Activated CD4-positive, alpha-beta T cell treated with anti-CD3 and anti-CD28 coated beads for 36 hours (primary cell): ENCODE data around the gene CFAP46. TPM values are rescaled to one million over a fixed set of nuclear protein-coding genes. Genes with fewer than 3 reads are reported as not detected.

Experiments used
- ATAC-seq: fragments of 200-7000 bp; cut with Tn5 transposase; one replicate; pipeline ENCODE4 v1.10.0; 2021; ENCODE audit warnings: mild to moderate bottlenecking, moderate library complexity
- CTCF ChIA-PET: fragments of 350-600 bp; sonication (Branson Sonifier 250); formaldehyde crosslinking; loops from one replicate; lab custom pipeline; 2021; ENCODE audit warnings: antibody characterized with exemption; lab: Charles Lee
- POLR2A ChIA-PET: fragments of 350-600 bp; sonication (Branson Sonifier 250); formaldehyde crosslinking; loops from one replicate; lab custom pipeline; 2021; ENCODE audit warnings: antibody characterized with exemption, inconsistent platforms; lab: Charles Lee
- DNase-seq: peaks from one replicate; pipeline ENCODE4 v3.0.0-alpha.2; 2020
- H3K27ac Mint-ChIP-seq: one replicate; pipeline ENCODE4 v1.8.0; 2021; ENCODE audit warnings: mixed read lengths
- H3K27me3 Mint-ChIP-seq: one replicate; pipeline ENCODE4 v1.8.0; 2021; ENCODE audit warnings: mixed read lengths
- H3K36me3 Mint-ChIP-seq: one replicate; pipeline ENCODE4 v1.8.0; 2021; ENCODE audit warnings: low read depth, mixed read lengths
- H3K4me1 Mint-ChIP-seq: one replicate; pipeline ENCODE4 v1.8.0; 2021; ENCODE audit warnings: mixed read lengths
- H3K4me3 Mint-ChIP-seq: one replicate; pipeline ENCODE4 v1.8.0; 2021; ENCODE audit warnings: mild to moderate bottlenecking, moderate library complexity, mixed read lengths
- H3K9me3 Mint-ChIP-seq: one replicate; pipeline ENCODE4 v1.8.0; 2021; ENCODE audit warnings: low read depth, mixed read lengths
- intact Hi-C, 2 experiments: fragments of 100-400 bp; cut with DNase I in 1 of 2; cut with micrococcal nuclease in 1 of 2; formaldehyde crosslinking; loops; one replicate each; pipeline versions ENCODE4 v1.14.2 to v1.15.1; 2022 to 2024; cut with DNase I, micrococcal nuclease
- total RNA-seq, 2 experiments: library from RNA; stranded (reverse); gene quantifications; one replicate each; pipeline ENCODE4 v1.2.3, GENCODE V29; 2021

CFAP46 gene
- total RNA-seq, 2 experiments from 2014 or later: 0.16 to 0.21 TPM

DNA sequence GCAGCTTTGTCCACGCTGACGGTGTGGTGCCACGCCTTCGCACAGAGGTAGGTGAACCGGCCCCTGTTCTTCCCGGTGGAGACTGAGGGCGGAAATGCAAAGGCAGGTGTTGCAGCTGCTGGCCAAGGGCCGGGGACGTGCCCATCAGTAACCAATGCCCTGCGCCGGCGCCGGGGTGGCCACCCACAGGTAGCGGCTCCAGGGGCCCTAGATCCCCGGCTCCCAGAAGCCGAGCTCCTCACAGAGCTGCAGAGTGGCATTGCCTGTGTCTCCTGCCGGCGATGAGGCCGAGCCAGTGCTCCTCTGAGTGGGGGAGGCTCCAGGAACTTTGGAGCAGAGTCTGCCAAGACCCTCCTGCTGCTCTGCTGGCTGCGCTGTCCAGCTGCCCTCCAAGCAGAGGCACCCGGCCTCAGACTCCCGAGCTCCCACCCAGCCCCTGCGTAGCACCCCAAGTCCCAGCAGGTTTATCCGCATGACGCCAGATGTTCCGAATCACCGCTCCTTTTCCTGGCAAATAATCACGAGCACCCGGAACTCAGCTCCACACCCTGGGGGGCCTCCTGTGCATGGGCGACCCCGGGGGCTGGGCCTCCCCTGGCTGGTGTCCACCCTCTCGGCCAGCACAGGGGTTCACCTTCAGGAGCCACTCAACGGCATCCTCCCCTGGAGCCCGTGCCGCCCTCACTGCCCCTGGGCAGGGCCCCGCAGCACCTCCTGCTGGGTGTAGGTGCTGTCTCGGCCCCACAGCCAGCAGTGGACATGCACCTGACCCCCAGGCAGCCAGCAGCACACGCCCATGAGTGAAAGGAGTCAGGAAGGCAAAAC, 22.1 kb downstream of the CFAP46 start:
- Mint-ChIP-seq H3K4me3 (no peak overlapping the region), H3K9me3 (no peaks in the 10 kb centered on the region), H3K27ac (no peak overlapping the region), H3K4me1 (no peaks in the 10 kb centered on the region), H3K36me3 (no peaks in the 10 kb centered on the region), H3K27me3 (no peaks in the 10 kb centered on the region)
- CTCF ChIA-PET: no interaction called here
- DNase-seq: no peak
- ATAC-seq: no peak
- intact Hi-C loops: no loop called here
- POLR2A ChIA-PET: interaction anchor here (0.6 kb wide), 1 partner anchor 25 kb away, joined by 3 read pairs; no protein-coding TSS in a partner anchor

GRCh38 chr10:132919374-132920100, 22.8 kb downstream of the CFAP46 start:
- no peaks in the 10 kb centered on the region for H3K4me1 Mint-ChIP-seq
- POLR2A ChIA-PET: no interaction called here
- H3K9me3 Mint-ChIP-seq: no peaks in the 10 kb centered on the region
- no peaks in the 10 kb centered on the region for H3K36me3 Mint-ChIP-seq
- CTCF ChIA-PET: no interaction called here
- intact Hi-C loops: no loop called here
- H3K4me3 Mint-ChIP-seq: no peak overlapping the region
- H3K27ac Mint-ChIP-seq: no peak overlapping the region
- ATAC-seq (no peak), DNase-seq (no peak)
- H3K27me3 Mint-ChIP-seq: no peaks in the 10 kb centered on the region

- no peaks in the 10 kb centered on the region for H3K9me3 Mint-ChIP-seq
- intact Hi-C loops: no loop called here
- H3K27me3 Mint-ChIP-seq: no peaks in the 10 kb centered on the region
- no peak overlapping the region for H3K27ac Mint-ChIP-seq
- DNase-seq: no peak
- no peak overlapping the region for H3K4me3 Mint-ChIP-seq
- H3K4me1 Mint-ChIP-seq: no peaks in the 10 kb centered on the region
- no peak for ATAC-seq
- CTCF ChIA-PET: no interaction called here
- POLR2A ChIA-PET: no interaction called here
- no peaks in the 10 kb centered on the region for H3K36me3 Mint-ChIP-seq
Measured at GRCh38 chr10:132918617-132919373, 23.6 kb downstream of the CFAP46 start.

DNA sequence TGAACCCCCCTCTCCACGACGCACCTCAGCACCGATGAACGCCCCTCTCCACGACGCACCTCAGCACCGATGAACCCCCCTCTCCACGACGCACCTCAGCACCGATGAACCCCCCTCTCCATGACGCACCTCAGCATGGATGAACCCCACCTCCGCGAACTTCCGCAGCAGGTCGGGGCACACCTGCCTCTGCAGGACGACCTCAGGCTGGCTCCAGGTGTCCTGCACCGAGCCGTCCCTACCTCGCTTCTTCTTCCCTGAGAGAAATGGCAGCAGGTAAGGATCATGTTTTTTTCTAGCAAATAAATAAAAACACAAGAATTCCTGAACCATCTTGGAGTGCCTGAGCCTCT, 24.1 kb downstream of the CFAP46 start:
- ATAC-seq: no peak
- Mint-ChIP-seq H3K9me3 (no peaks in the 10 kb centered on the region), H3K4me1 (no peaks in the 10 kb centered on the region), H3K36me3 (no peaks in the 10 kb centered on the region), H3K27me3 (no peaks in the 10 kb centered on the region), H3K27ac (no peak overlapping the region), H3K4me3 (no peak overlapping the region)
- ChIA-PET POLR2A (no interaction called here), CTCF (no interaction called here)
- no peak for DNase-seq
- intact Hi-C loops: no loop called here

DNA sequence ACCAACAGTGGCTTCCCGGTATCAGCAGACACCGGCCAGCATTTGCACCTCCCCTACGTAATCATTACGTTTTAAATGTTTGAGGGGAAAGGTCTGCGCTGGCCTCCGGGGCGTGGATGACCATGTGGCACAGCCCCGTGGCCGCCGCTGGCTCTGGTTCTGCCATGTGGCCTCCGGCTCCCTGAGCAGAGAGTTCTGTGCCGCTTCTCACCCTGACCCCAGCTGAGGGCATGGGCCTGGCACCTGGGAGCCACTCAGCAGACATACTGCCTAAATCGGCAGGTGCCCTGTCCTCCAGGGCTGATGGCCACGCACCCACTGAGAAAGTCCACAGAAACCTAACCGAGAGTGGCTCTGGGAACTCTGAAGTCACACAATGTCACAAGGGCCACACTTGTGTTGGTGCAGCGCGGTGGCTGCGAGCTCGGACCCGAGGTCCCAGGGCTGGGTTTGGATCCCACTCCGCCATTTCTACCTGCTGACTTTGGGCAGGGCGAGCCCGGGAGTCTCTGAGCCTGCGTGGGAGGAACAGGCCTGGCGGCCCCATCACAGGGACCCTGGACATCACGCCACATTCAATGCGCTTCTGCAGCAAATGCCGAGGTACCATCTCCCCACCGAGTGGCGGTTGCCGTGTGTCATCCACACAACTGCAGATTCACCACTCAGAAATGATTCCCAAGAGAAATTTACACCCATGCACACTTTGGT, 25.3 kb downstream of the CFAP46 start:
- H3K27ac Mint-ChIP-seq: no peak overlapping the region
- no peaks in the 10 kb centered on the region for H3K27me3 Mint-ChIP-seq
- H3K9me3 Mint-ChIP-seq: no peaks in the 10 kb centered on the region
- no peak for ATAC-seq
- H3K4me1 Mint-ChIP-seq: no peaks in the 10 kb centered on the region
- no peaks in the 10 kb centered on the region for H3K36me3 Mint-ChIP-seq
- ChIA-PET CTCF (no interaction called here), POLR2A (no interaction called here)
- intact Hi-C loops: no loop called here
- no peak for DNase-seq
- H3K4me3 Mint-ChIP-seq: no peak overlapping the region

DNA sequence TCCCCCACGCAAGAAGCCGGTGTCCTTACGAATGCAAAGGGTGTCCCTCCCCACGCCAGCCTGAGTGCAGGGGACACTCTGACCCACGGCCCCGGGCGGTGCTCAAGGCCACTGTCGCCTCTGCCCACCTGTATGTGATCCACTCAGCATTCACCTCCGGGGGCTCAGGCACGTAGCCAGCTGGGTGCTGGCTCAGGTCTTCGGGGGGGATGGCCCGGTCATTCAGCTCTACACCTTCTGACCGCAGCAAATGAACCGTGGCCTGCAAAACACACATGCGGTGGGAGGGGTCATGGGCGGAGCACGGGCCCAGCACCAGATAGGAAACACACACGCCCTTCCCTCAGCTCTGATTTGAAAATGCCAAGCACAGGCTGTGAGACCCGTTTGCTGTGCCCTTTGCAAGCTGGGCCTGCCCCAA, 25.9 kb downstream of the CFAP46 start:
- Mint-ChIP-seq H3K36me3 (no peaks in the 10 kb centered on the region), H3K27me3 (no peaks in the 10 kb centered on the region), H3K4me3 (no peak overlapping the region), H3K9me3 (no peaks in the 10 kb centered on the region), H3K4me1 (no peaks in the 10 kb centered on the region), H3K27ac (no peak overlapping the region)
- ChIA-PET CTCF (no interaction called here), POLR2A (no interaction called here)
- intact Hi-C loops: no loop called here
- DNase-seq (no peak), ATAC-seq (no peak)

- DNase-seq (no peak), ATAC-seq (no peak)
- Mint-ChIP-seq H3K9me3 (no peaks in the 10 kb centered on the region), H3K4me3 (no peak overlapping the region), H3K27me3 (no peaks in the 10 kb centered on the region), H3K27ac (no peak overlapping the region), H3K36me3 (no peaks in the 10 kb centered on the region), H3K4me1 (no peaks in the 10 kb centered on the region)
- intact Hi-C loops: no loop called here
- CTCF ChIA-PET: no interaction called here
- POLR2A ChIA-PET: no interaction called here
Measured at GRCh38 chr10:132915411-132915810, 27.0 kb downstream of the CFAP46 start.

- DNase-seq (no peak), ATAC-seq (no peak)
- no peaks in the 10 kb centered on the region for H3K27me3 Mint-ChIP-seq
- no peak overlapping the region for H3K27ac Mint-ChIP-seq
- no peak overlapping the region for H3K4me3 Mint-ChIP-seq
- intact Hi-C loops: no loop called here
- no peaks in the 10 kb centered on the region for H3K4me1 Mint-ChIP-seq
- H3K36me3 Mint-ChIP-seq: no peaks in the 10 kb centered on the region
- POLR2A ChIA-PET: no interaction called here
- H3K9me3 Mint-ChIP-seq: no peaks in the 10 kb centered on the region
- CTCF ChIA-PET: no interaction called here
Measured at GRCh38 chr10:132914732-132915131, 27.6 kb downstream of the CFAP46 start.

- ATAC-seq (no peak), DNase-seq (no peak)
- Mint-ChIP-seq H3K36me3 (no peaks in the 10 kb centered on the region), H3K27ac (no peak overlapping the region), H3K4me3 (no peak overlapping the region), H3K4me1 (no peaks in the 10 kb centered on the region), H3K9me3 (no peaks in the 10 kb centered on the region), H3K27me3 (no peaks in the 10 kb centered on the region)
- CTCF ChIA-PET: no interaction called here
- POLR2A ChIA-PET: no interaction called here
- intact Hi-C loops: no loop called here
Measured at GRCh38 chr10:132913559-132914115, 28.7 kb downstream of the CFAP46 start.

GRCh38 chr10:132912713-132913558, 29.4 kb downstream of the CFAP46 start:
- H3K4me3 Mint-ChIP-seq: no peak overlapping the region
- H3K27ac Mint-ChIP-seq: no peak overlapping the region
- ATAC-seq (no peak), DNase-seq (peak; percentile 51)
- ChIA-PET POLR2A (no interaction called here), CTCF (no interaction called here)
- intact Hi-C loops: no loop called here
- H3K27me3 Mint-ChIP-seq: no peaks in the 10 kb centered on the region
- no peaks in the 10 kb centered on the region for H3K36me3 Mint-ChIP-seq
- H3K9me3 Mint-ChIP-seq: no peaks in the 10 kb centered on the region
- no peaks in the 10 kb centered on the region for H3K4me1 Mint-ChIP-seq
